Measurements from ENCODE around the gene TIE1.

GRCh38 chr1:43367026-43367903, 66.5 kb downstream of the TIE1 start:
- TF ChIP-seq EZH2phosphoT487 (IDR thresholded peaks at IDR 0.05), result no peak
- TF ChIP-seq, protein P1, sequence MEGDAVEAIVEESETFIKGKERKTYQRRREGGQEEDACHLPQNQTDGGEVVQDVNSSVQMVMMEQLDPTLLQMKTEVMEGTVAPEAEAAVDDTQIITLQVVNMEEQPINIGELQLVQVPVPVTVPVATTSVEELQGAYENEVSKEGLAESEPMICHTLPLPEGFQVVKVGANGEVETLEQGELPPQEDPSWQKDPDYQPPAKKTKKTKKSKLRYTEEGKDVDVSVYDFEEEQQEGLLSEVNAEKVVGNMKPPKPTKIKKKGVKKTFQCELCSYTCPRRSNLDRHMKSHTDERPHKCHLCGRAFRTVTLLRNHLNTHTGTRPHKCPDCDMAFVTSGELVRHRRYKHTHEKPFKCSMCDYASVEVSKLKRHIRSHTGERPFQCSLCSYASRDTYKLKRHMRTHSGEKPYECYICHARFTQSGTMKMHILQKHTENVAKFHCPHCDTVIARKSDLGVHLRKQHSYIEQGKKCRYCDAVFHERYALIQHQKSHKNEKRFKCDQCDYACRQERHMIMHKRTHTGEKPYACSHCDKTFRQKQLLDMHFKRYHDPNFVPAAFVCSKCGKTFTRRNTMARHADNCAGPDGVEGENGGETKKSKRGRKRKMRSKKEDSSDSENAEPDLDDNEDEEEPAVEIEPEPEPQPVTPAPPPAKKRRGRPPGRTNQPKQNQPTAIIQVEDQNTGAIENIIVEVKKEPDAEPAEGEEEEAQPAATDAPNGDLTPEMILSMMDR (IDR thresholded peaks at IDR 0.05), result no peak
- no peak for TF ChIP-seq EZH2 (IDR thresholded peaks at IDR 0.05)

Measured in neural progenitor cell (in vitro differentiated cells).